Right ventricle myocardium superior (tissue), 1 donor: ENCODE results near the gene TMEM8B. TPM values are rescaled to one million over a fixed set of nuclear protein-coding genes. Genes with fewer than 3 reads are reported as not detected.
"Not testable (repeated sequence)": the region's sequence is repeated elsewhere in the genome, so short reads cannot be mapped to it uniquely, and the experiment has no call there.

Source experiments
- ATAC-seq: fragments of 200-7000 bp; cut with Tn5 transposase; one replicate; pipeline ENCODE4 v1.9.1; 2020; ENCODE audit warnings: mild to moderate bottlenecking; ENCODE audit not compliant: poor library complexity
- DNase-seq: peaks from one replicate; pipeline ENCODE4 v3.0.0-alpha.2; 2020
- intact Hi-C: fragments of 100-400 bp; cut with DNase I; formaldehyde crosslinking; loops from one replicate; pipeline ENCODE4 v1.11.2; 2022
- total RNA-seq: library from RNA; stranded (reverse); fragmentation: NEBNext Ultra II Directional; extraction: Animal tissue kit (Norgen Biotek cat#: 25700); gene quantifications from one replicate; pipeline ENCODE4 v1.2.1, GENCODE V29; 2021
- donor health status: DM: no; HTN: yes; CAD: no; lungs with severe emphysema.

Gene TMEM8B
- total RNA-seq, 1 donor from 2014 or later = 13.3 TPM

GRCh38 chr9:35911690-35912089 is 82.7 kb downstream of the TMEM8B start:
- DNase-seq = peak; percentile 55
- intact Hi-C loops = no loop called here
- no peak for ATAC-seq

GRCh38 chr9:35912791-35913400 is 83.9 kb downstream of the TMEM8B start:
- DNase-seq = no peak
- intact Hi-C loops = no loop called here
- no peak for ATAC-seq

DNA sequence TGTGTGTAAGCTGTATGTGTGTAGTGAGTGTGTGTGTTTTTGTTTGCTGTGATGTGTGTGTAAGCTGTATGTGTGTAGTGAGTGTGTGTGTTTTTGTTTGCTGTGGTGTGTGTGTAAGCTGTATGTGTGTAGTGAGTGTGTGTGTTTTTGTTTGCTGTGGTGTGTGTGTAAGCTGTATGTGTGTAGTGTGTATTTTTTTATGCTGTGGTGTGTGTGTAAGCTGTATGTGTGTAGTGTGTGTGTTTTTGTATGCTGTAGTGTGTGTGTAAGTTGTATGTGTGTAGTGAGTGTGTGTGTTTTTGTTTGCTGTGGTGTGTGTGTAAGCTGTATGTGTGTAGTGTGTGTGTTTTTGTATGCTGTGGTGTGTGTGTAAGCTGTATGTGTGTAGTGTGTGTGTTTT is 84.4 kb downstream of the TMEM8B start:
- ATAC-seq, DNase-seq, intact Hi-C loops: not testable (repeated sequence)

- intact Hi-C loops = no loop called here
- peak; percentile 87 for ATAC-seq
Observed at GRCh38 chr9:35914301-35914807, 85.3 kb downstream of the TMEM8B start.

More at GRCh38 chr9:35914301-35914807, 85.3 kb downstream of the TMEM8B start:
- peak; percentile 88 for DNase-seq

Other genes starting within 250 kb of the TMEM8B start
- gene TESK1, start 224.0 kb upstream of the TMEM8B start, total RNA-seq = 25.0 TPM
- 0.59 TPM for gene CD72, start 210.8 kb upstream of the TMEM8B start, total RNA-seq
- not detected for gene SIT1, start 178.3 kb upstream of the TMEM8B start, total RNA-seq
- gene RMRP, start 171.2 kb upstream of the TMEM8B start, total RNA-seq = 19,155 TPM
- 48.4 TPM for gene CCDC107, start 170.9 kb upstream of the TMEM8B start, total RNA-seq
- gene ARHGEF39, start 164.0 kb upstream of the TMEM8B start, total RNA-seq = 0.24 TPM
- not detected for gene CA9, start 155.3 kb upstream of the TMEM8B start, total RNA-seq
- 966 TPM for gene TPM2, start 139.3 kb upstream of the TMEM8B start, total RNA-seq
- gene TLN1, start 97.0 kb upstream of the TMEM8B start, total RNA-seq = 252 TPM
- gene CREB3, start 96.6 kb upstream of the TMEM8B start, total RNA-seq = 20.3 TPM
- 74.6 TPM for gene GBA2, start 80.0 kb upstream of the TMEM8B start, total RNA-seq
- 28.5 TPM for gene RGP1, start 79.9 kb upstream of the TMEM8B start, total RNA-seq
- gene MSMP, start 75.0 kb upstream of the TMEM8B start, total RNA-seq = not detected
- gene NPR2, start 37.6 kb upstream of the TMEM8B start, total RNA-seq = 24.2 TPM
- 1.8 TPM for gene SPAG8, start 17.0 kb upstream of the TMEM8B start, total RNA-seq
- 82.9 TPM for gene HINT2, start 14.2 kb upstream of the TMEM8B start, total RNA-seq
- gene FAM221B, start 496 bp upstream of the TMEM8B start, total RNA-seq = not detected
- not detected for gene OR13J1, start 41.2 kb downstream of the TMEM8B start, total RNA-seq
- 7.4 TPM for gene HRCT1, start 77.0 kb downstream of the TMEM8B start, total RNA-seq
- gene SPAAR, start 80.3 kb downstream of the TMEM8B start, total RNA-seq = 8.3 TPM
- not detected for gene OR2S2, start 128.9 kb downstream of the TMEM8B start, total RNA-seq
- 4.6 TPM for gene RECK, start 207.7 kb downstream of the TMEM8B start, total RNA-seq